GM19239 (cell line): Measurements from ENCODE around the gene PLOD1.
A peak's percentile ranks its signal among the peaks of the same experiment; 100 is the strongest.
"Not testable (repeated sequence)": the region's sequence is repeated elsewhere in the genome, so short reads cannot be mapped to it uniquely, and the experiment has no call there.

ENCODE experiments used
- DNase-seq: peaks from one replicate; pipeline ENCODE4 v3.0.0; 2011; ENCODE audit warnings: low spot score; ENCODE audit not compliant: insufficient read length
- FAIRE-seq: peaks from 2 replicates; lab custom pipeline; 2011; peaks lifted over from hg19 to GRCh38; lab: Jason Lieb, UNC

PLOD1 gene

GRCh38 chr1:12001249-12001917, 66.9 kb downstream of the PLOD1 start:
- peak; percentile 18 for FAIRE-seq
- no peak for DNase-seq

DNA sequence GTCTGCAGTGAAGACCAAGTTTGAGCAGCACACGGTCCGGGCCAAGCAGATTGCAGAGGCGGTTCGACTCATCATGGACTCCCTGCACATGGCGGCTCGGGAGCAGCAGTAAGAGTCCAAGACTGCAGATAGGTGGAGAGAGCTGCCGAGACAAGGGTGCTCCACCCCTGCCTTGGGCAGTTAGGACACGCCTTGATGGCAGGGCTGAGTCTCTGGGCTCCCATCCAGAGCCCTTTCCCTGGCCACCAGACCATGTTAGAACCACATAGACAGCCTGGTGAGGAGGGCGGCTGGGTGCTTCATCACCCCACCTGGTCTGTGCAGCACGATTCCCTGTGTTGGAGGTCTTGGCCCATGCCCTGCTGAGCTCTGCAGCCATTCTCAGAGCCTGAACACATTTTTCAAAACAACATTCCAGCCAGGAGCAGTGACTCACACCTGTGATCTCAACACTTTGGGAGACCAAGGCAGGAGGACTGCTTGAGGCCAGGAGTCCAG, 67.5 kb downstream of the PLOD1 start:
- DNase-seq (no peak), FAIRE-seq (no peak)

DNA sequence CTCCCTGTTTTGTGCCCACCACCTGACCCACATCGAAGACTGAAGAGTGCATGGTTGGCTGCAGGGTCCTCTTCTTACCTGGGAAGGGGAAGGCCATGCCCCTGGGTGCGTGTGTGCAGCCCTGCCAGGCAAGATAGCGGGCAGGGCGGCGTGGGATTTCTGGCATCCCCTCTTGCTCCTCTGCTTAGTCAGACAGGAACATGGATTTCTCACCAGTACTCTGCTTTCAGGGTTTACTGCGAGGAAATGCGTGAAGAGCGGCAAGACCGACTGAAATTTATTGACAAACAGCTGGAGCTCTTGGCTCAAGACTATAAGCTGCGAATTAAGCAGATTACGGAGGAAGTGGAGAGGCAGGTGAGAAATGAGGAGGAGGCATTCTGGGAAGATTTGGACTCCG, 69.2 kb downstream of the PLOD1 start:
- FAIRE-seq, result no peak
- DNase-seq, result no peak

DNA sequence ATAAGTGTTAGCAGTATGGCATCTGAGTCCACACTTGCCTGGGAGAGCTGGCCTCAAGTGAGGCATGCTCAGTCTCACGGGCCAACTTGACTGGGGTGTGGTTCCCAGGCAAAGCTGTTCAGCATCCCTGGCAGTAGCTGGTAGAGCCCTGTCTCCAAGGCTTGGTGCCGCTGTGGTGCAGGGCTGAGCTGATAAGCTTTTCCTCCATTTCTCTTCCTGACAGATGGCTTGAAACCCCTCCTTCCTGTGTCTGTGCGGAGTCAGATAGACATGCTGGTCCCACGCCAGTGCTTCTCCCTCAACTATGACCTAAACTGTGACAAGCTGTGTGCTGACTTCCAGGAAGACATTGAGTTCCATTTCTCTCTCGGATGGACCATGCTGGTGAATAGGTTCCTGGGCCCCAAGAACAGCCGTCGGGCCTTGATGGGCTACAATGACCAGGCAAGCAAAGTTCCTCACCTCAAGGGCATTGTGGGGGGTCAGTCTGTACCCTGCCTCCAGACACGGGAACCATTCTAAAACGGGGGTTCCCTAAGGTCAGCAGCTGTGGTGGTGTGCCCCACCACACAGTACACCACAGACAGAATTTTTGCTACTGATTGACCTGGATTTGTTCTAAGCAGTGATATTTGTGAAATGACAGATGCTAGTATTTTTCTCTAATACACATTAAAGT, 71.1 kb downstream of the PLOD1 start:
- FAIRE-seq (no peak), DNase-seq (no peak)

GRCh38 chr1:12006167-12006921, 71.8 kb downstream of the PLOD1 start:
- FAIRE-seq (no peak), DNase-seq (no peak)

DNA sequence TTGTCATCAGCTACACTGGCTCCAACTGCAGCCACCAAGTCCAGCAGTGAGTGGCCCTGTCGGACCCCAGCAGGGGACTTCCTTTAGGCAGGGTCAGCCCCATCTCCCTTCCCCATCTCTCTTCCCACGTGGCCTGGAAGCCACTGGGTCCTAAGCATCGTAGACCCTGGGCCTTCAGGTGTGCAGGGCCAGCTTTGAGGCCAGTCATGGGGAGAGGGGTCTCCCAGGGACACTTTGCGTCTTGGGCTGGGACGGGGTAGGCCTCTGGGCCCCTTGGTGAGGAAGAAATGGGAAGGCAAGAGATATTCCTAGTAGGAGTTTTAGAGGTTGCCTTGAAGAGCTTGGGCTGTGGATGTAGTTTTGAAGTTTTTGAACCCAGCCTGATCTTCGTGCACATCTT, 72.7 kb downstream of the PLOD1 start:
- FAIRE-seq, result no peak
- DNase-seq, result no peak

- not testable (repeated sequence) for FAIRE-seq, DNase-seq
Observed at GRCh38 chr1:12008355-12008754, 73.8 kb downstream of the PLOD1 start.

DNA sequence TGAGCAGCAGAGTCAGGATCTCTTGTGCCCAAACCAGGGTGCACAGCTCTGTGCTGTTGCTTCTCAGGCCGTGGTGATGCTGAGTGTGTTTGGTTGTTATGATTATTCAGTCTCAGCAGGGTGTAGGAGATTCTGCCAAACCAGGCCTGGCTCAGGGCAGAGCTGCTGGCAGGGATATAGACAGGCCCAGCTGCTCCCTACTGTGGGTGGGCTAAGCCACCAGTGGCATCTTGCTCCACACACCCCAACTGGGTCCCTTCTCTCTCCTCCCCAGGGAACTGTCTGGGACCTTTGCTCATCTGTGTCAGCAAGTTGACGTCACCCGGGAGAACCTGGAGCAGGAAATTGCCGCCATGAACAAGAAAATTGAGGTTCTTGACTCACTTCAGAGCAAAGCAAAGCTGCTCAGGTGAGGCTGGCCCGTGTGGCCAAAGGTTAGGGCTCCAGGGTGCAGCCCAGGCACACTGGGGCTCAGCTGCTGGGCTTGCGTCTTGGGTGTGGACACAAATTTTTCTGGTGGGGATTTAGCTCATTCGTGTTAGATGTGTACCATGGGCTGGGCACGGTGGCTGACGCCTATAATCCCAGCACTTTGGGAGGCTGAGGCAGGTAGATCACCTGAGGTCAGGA, 74.9 kb downstream of the PLOD1 start:
- FAIRE-seq (no peak), DNase-seq (no peak)

DNA sequence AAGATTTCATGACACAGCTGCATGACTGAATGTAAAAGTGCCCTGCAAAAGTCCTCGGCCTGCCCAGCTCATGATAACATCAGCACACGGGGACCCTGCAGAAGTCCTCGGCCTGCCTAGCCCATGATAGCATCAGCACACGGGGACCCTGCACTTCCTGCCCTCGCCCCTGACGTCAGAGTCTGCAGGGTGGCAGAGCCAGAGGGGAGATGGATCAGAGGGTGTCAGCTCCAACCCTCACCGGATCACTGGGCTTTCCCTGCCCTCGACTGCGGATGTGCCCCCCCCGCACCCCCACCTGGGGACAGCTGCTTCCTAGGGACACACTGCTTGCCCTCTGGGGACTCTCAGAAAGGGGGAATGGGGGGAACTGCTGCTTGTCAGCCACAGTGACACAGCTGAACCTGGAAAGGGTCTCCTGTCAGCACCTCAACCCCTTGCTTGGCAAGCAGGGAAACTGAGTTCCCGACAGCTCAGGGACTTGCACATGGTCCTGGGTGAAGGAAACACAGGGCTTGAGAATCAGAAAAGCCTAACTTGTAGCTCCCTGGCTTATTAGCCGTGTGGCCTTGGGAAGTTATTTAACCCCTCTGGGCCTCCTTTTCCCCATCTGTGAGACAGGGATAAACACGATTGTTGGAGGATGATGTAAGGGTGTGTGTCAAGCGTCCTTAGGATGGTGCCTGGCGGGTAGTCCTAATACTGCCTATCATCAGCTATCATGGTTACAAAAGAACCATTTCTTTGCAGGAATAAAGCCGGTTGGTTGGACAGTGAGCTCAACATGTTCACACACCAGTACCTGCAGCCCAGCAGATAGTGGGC, 76.4 kb downstream of the PLOD1 start:
- DNase-seq (no peak), FAIRE-seq (no peak)

DNA sequence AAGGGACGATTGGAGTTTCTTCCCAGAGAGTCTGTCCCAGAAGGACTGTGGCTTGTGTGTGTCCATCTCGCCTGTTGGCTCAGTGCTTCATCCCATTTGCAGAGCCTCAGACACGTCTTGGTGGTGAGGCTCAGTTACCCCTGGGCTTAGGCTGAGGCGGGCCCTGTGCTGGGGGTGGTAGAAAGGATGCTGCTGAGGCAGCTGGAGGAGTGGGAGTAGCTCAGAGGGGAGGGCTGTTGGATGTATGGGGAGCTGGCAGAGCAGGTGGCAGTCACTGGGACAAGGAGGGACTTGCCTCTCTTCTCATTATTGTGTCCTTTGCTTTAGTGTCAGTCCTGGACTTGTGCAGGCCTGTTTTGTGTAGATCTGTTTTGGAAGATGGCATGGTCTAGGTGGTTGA, 77.5 kb downstream of the PLOD1 start:
- no peak for FAIRE-seq
- no peak for DNase-seq

DNA sequence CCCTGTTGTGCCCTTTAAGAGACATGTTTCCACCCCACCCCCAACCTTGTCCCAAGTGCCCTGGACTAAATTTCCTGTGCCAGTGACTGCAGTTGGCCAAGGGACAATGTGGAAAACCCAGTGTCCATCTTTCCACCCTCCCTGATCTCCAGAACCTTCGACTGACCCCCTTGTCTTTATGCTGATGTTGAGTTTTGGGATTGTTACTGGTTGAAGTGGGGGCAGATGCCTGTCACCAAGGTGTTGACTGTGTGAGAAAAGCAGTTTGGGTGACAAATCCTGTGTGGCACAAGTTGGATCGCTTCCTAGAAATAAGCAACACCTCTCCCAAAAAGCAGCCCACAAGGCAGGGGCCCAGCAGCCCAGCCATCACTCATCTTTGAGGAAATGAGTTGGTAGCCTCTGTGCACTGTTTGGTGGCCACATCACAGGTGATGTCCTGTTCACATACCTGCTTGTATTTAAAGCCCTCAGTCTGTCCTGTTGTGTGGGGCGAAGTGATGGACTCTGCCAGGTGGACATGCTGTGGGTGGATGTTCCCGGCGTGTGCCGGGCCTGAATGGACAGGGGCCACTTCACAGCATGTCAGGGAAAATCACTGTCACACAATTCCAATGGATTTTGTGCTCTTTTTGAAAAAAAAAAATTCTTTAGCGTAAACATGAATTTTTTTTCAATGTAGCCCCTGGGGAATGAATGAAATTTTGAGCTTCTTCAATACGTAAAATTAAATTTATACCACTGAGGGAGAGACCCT, 78.2 kb downstream of the PLOD1 start:
- no peak for DNase-seq

GRCh38 chr1:12014141-12014991, 79.8 kb downstream of the PLOD1 start:
- FAIRE-seq, result no peak
- no peak for DNase-seq

More for the DNA sequence above, 78.2 kb downstream of the PLOD1 start:
- no peak for FAIRE-seq

DNA sequence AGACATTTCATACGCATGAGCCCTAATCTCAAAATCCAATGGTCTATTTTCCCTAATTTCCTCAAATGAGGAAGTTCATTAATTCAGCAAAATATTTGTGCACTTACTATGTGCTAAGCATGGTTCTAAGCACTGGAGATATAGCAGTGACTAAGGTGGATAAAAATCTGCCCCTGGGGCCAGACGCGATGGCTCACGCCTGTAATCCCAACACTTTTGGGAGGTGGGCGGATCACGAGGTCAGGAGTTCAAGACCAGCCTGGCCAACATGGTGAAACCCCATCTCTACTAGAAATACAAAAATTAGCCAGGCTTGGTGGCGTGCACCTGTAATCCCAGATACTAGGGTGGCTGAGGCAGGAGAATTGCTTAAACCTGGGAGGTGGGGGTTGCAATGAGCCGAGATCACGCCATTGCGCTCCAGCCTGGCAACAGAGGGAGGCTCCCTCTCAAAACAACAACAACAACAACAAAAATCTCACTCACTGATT, 80.5 kb downstream of the PLOD1 start:
- DNase-seq, result no peak
- FAIRE-seq, result no peak

DNA sequence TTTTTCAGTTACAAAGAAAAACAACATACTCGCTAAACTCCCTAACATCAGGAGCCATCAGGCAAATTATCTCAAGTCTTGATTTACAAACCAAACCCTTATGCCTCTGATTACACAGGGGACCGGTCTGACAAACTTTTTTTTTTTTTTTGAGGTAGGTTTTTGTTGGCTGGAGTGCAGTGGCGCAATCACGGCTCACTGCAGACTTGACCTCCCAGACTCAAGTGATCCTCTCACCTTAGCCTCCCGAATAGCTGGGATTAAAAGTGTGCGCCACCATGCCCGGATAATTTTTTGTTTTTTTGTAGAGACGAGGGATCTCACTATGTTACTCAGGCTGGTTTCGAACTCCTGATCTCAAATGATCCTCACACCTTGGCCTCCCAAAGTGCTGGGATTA, 81.0 kb downstream of the PLOD1 start:
- FAIRE-seq (no peak), DNase-seq (no peak)

- FAIRE-seq (no peak), DNase-seq (no peak)
Observed at GRCh38 chr1:12016182-12016581, 81.7 kb downstream of the PLOD1 start.

GRCh38 chr1:12019858-12020509, 85.5 kb downstream of the PLOD1 start:
- peak; percentile 78 for FAIRE-seq

DNA sequence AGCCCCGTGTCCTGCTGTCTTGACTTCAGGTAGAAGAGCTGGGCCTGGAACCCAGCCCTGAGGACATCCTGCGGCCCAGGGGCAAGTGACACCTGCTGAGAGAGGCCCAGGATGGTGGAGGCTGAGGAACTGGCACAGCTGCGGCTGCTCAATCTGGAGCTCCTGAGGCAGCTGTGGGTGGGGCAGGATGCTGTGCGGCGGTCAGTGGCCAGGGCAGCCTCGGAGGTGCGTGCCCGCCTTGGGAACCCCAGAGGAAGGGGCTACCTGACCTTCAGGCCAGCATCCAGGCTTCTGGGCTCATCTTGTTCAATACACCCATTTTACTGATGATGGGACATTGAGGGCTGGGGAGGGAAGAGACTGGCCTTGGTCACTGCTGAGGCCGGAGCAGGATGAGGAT, 87.1 kb downstream of the PLOD1 start:
- FAIRE-seq (no peak), DNase-seq (no peak)

More at GRCh38 chr1:12019858-12020509, 85.5 kb downstream of the PLOD1 start:
- DNase-seq, result no peak

DNA sequence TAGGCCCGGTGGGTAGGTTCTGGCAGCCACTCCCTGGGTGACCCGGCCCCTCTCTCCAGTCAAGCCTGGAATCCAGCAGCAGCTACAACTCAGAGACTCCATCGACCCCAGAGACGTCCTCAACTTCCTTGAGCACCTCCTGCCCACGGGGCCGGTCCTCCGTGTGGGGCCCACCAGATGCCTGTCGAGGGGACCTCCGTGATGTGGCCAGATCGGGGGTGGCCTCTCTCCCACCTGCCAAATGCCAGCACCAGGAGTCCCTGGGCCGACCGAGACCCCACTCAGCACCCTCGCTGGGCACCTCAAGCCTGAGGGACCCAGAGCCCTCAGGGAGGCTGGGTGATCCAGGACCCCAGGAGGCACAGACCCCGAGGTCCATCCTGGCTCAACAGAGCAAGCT, 87.5 kb downstream of the PLOD1 start:
- FAIRE-seq (no peak), DNase-seq (no peak)
